CD14-positive monocyte (primary cell): ENCODE measurements around the gene COQ2. TPM values are rescaled to one million over a fixed set of nuclear protein-coding genes. Genes with fewer than 3 reads are reported as not detected.
A peak's percentile ranks its signal among the peaks of the same experiment; 100 is the strongest.

Experiments
- DNase-seq, 3 donors: peaks; one replicate each; pipeline ENCODE4 v3.0.0-alpha.2; 2011 to 2022
- H2AFZ ChIP-seq: 2 replicates; pipeline ENCODE4 v1.6.0; 2012; ENCODE audit warnings: mild to moderate bottlenecking, low read depth, low read length, inconsistent platforms; ENCODE audit not compliant: insufficient read depth, poor library complexity, severe bottlenecking
- H3K27ac ChIP-seq, 2 donors: 1 replicate in 1 of 2; 2 replicates in 1 of 2; pipeline ENCODE4 v1.5.1; 2012 to 2013; ENCODE audit warnings: low read length in 2 of 2, control low read depth in 1 of 2, inconsistent platforms in 1 of 2, low read depth in 1 of 2, mild to moderate bottlenecking in 1 of 2
- H3K27me3 ChIP-seq, 2 donors: one replicate each; pipeline versions ENCODE4 v1.6.0 to v1.6.1; 2011 to 2013; ENCODE audit warnings: low read length in 2 of 2; ENCODE audit not compliant: control insufficient read depth in 2 of 2, insufficient read depth in 2 of 2
- H3K36me3 ChIP-seq, 2 donors: replicated peaks in 1 of 2; 1 replicate in 1 of 2; 2 replicates in 1 of 2; pipeline versions ENCODE4 v1.5.1 to v1.6.1; 2012 to 2013; ENCODE audit warnings: low read length in 2 of 2, control low read depth in 1 of 2, inconsistent platforms in 1 of 2, mild to moderate bottlenecking in 1 of 2; ENCODE audit not compliant: insufficient read depth in 2 of 2, control insufficient read depth in 1 of 2
- H3K4me1 ChIP-seq, 2 donors: 1 replicate in 1 of 2; 2 replicates in 1 of 2; pipeline versions ENCODE4 v1.5.1 to v1.6.1; 2012 to 2013; ENCODE audit warnings: low read length in 2 of 2, control low read depth in 1 of 2, inconsistent platforms in 1 of 2, mild to moderate bottlenecking in 1 of 2, moderate library complexity in 1 of 2; ENCODE audit not compliant: insufficient read depth in 2 of 2, control insufficient read depth in 1 of 2
- H3K4me2 ChIP-seq: replicated peaks from 2 replicates; pipeline ENCODE3; 2012; ENCODE audit warnings: low read length, moderate library complexity, mild to moderate bottlenecking; ENCODE audit not compliant: poor library complexity, severe bottlenecking; ENCODE audit errors: extremely low read depth
- H3K4me3 ChIP-seq, 3 experiments: fragments of 200-600 bp in 1 of 3; sonication (generic) in 1 of 3; replicated peaks in 1 of 3; 1 replicate in 2 of 3; 2 replicates in 1 of 3; pipeline ENCODE4 v1.5.1; 2011 to 2013; ENCODE audit warnings: low read length in 3 of 3, mild to moderate bottlenecking in 3 of 3, control low read depth in 2 of 3, low read depth in 2 of 3, inconsistent platforms in 1 of 3, moderate library complexity in 1 of 3
- H3K79me2 ChIP-seq: 2 replicates; pipeline ENCODE4 v1.6.0; 2012; ENCODE audit warnings: mild to moderate bottlenecking, control low read depth, inconsistent platforms, low read length, moderate library complexity; ENCODE audit not compliant: insufficient read depth
- H3K9ac ChIP-seq: 2 replicates; pipeline ENCODE4 v1.6.0; 2017; ENCODE audit warnings: low read length, mild to moderate bottlenecking; ENCODE audit not compliant: insufficient read depth, poor library complexity, severe bottlenecking
- H3K9me3 ChIP-seq, 2 donors: replicated peaks in 1 of 2; 1 replicate in 1 of 2; 2 replicates in 1 of 2; pipeline versions ENCODE4 v1.5.1 to v1.6.1; 2012 to 2013; ENCODE audit warnings: low read length in 2 of 2, control low read depth in 1 of 2; ENCODE audit not compliant: control insufficient read depth in 1 of 2, insufficient read depth in 1 of 2
- H4K20me1 ChIP-seq: 2 replicates; pipeline ENCODE4 v1.6.0; 2012; ENCODE audit warnings: mild to moderate bottlenecking, low read length, control low read depth, moderate library complexity; ENCODE audit not compliant: insufficient read depth
- H3K27ac Mint-ChIP-seq, 7 donors: one replicate each; pipeline ENCODE4 v1.8.0; 2020; ENCODE audit warnings: mild to moderate bottlenecking in 7 of 7, mixed read lengths in 7 of 7, moderate library complexity in 6 of 7, inconsistent platforms in 2 of 7
- H3K27me3 Mint-ChIP-seq, 3 donors: one replicate each; pipeline ENCODE4 v1.8.0; 2021 to 2022; ENCODE audit warnings: low read depth in 3 of 3, mild to moderate bottlenecking in 3 of 3, mixed read lengths in 3 of 3, moderate library complexity in 3 of 3, inconsistent platforms in 1 of 3
- H3K36me3 Mint-ChIP-seq, 2 donors: one replicate each; pipeline ENCODE4 v1.8.0; 2020; ENCODE audit warnings: mixed read lengths in 2 of 2, inconsistent platforms in 1 of 2, mild to moderate bottlenecking in 1 of 2
- H3K4me1 Mint-ChIP-seq: one replicate; pipeline ENCODE4 v1.8.0; 2020; ENCODE audit warnings: mild to moderate bottlenecking, mixed read lengths
- H3K4me3 Mint-ChIP-seq, 2 donors: one replicate each; pipeline ENCODE4 v1.8.0; 2020; ENCODE audit warnings: mild to moderate bottlenecking in 2 of 2, mixed read lengths in 2 of 2, moderate library complexity in 1 of 2
- H3K9me3 Mint-ChIP-seq, 7 donors: one replicate each; pipeline ENCODE4 v1.8.0; 2020 to 2022; ENCODE audit warnings: mixed read lengths in 7 of 7, mild to moderate bottlenecking in 6 of 7, moderate library complexity in 6 of 7, inconsistent platforms in 2 of 7
- CTCF ChIP-seq: fragments of 200-600 bp; IDR thresholded peaks from one replicate; pipeline ENCODE4 v1.8.0; 2022; ENCODE audit warnings: antibody characterized with exemption, mild to moderate bottlenecking
- WGBS: methylation state at CpG from one replicate; pipeline ENCODE4 v1.1.5; 2013; ENCODE audit warnings: missing lambda C conversion rate; ENCODE audit not compliant: insufficient coverage; 5-methylcytosine and 5-hydroxymethylcytosine counted together
- intact Hi-C, 2 donors: fragments of 100-400 bp; cut with micrococcal nuclease; formaldehyde crosslinking; loops; one replicate each; pipeline versions ENCODE4 v1.15.0 to v1.15.1; 2023
- polyA plus RNA-seq, 3 donors: library from polyadenylated mRNA; depleted of rRNA in 1 of 3; unstranded in 2 of 3; stranded (reverse) in 1 of 3; fragments of 300-500 nt in 2 of 3; fragments of >200 nt in 1 of 3; fragmentation: Illumina TruSeq in 2 of 3; gene quantifications; 1 replicate in 2 of 3; 2 replicates in 1 of 3; pipeline ENCODE4 v1.2.3, GENCODE V29; 2012 to 2021

The COQ2 gene
- polyA plus RNA-seq, 3 donors, result 14.7 to 48.6 (median 40.7) TPM

DNA sequence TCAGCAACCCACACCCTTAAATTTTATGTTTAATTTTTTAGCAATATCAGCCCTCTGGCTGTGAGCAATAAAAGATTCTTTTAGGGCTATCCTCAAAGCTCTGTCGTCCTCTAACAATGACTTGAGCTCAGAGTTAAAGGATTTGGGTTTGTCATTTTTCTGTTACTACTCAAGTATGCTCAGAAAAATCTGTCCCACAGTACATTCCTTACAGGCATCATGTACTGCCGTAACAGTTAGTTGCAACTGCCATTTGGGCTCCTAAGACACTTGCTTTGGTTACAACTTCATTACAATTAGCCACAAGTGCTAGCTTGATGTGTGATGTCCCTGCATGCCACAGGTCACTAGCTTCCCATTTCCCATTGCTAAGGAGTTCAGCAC, 33.2 kb downstream of the COQ2 start:
- no peaks in the 10 kb centered on the region for H3K9me3 ChIP-seq
- Mint-ChIP-seq H3K4me1 (peaks cover 57% of the 10 kb centered on the region), H3K27me3 (peaks cover 0 to 2% (median 0%) of the 10 kb centered on the region in 3 donors), H3K9me3 (peaks cover 0 to 1% (median 0%) of the 10 kb centered on the region in 7 donors), H3K36me3 (peaks cover 4 to 7% of the 10 kb centered on the region in 2 donors), H3K4me3 (no peak overlapping the region), H3K27ac (peak overlapping the region in 3 of 7 donors; percentile 16 to 79 (median 59))
- H3K36me3 ChIP-seq, result no peaks in the 10 kb centered on the region
- no peak overlapping the region for H2AFZ ChIP-seq
- H3K4me3 ChIP-seq, result no peak overlapping the region
- H3K4me2 ChIP-seq, result no peak overlapping the region
- 89% methylated on average over 1 of the region's 2 CpGs for WGBS
- intact Hi-C loops, result loop anchor here in 1 of 2 donors (2.0 to 10.0 kb wide), 3 partner anchors 39 to 177 kb away; partner anchors contain the start of gene PLAC8
- H3K4me1 ChIP-seq, result peaks cover 45 to 52% of the 10 kb centered on the region in 2 donors
- no peaks in the 10 kb centered on the region for H3K27me3 ChIP-seq
- TF ChIP-seq CTCF, result no peak
- no peak overlapping the region for H3K9ac ChIP-seq
- H3K27ac ChIP-seq, result peak overlapping the region in 1 of 2 donors; percentile 72
- no peaks in the 10 kb centered on the region for H4K20me1 ChIP-seq
- H3K79me2 ChIP-seq, result peaks cover 5% of the 10 kb centered on the region
- no peak for DNase-seq

GRCh38 chr4:83250687-83251446, 33.7 kb downstream of the COQ2 start:
- no peak for TF ChIP-seq CTCF
- Histone ChIP-seq H3K4me3 (no peak overlapping the region), H3K36me3 (no peaks in the 10 kb centered on the region), H3K79me2 (peaks cover 5% of the 10 kb centered on the region), H3K4me2 (no peak overlapping the region), H2AFZ (no peak overlapping the region), H3K27me3 (no peaks in the 10 kb centered on the region), H3K9ac (no peak overlapping the region), H3K27ac (peak overlapping the region in 1 of 2 donors; percentile 72), H4K20me1 (no peaks in the 10 kb centered on the region), H3K9me3 (no peaks in the 10 kb centered on the region), H3K4me1 (peaks cover 39 to 47% of the 10 kb centered on the region in 2 donors)
- intact Hi-C loops, result loop anchor here in 1 of 2 donors (2.0 to 10.0 kb wide), 3 partner anchors 39 to 176 kb away; partner anchors contain the start of gene PLAC8
- Mint-ChIP-seq H3K4me3 (no peak overlapping the region), H3K27ac (peak overlapping the region in 2 of 7 donors; percentile 2 to 68), H3K27me3 (peaks cover 0 to 2% (median 0%) of the 10 kb centered on the region in 3 donors), H3K9me3 (peaks cover 0 to 3% (median 0%) of the 10 kb centered on the region in 7 donors), H3K36me3 (peaks cover 6 to 7% of the 10 kb centered on the region in 2 donors), H3K4me1 (peaks cover 52% of the 10 kb centered on the region)
- WGBS, result 64% methylated on average over 4 of the region's 7 CpGs
- DNase-seq, result peak in 2 of 3 donors; percentile 12 to 29
